Measurements from ENCODE around the gene KIAA1191.
"Not testable (repeated sequence)": the region's sequence is repeated elsewhere in the genome, so short reads cannot be mapped to it uniquely, and the experiment has no call there.

Gene KIAA1191

GRCh38 chr5:176305356-176305755 is 56.2 kb downstream of the KIAA1191 start:
- not testable (repeated sequence) for DNase-seq

Measured in NCI-H2081 (cell line).